ENCODE measurements around the gene ZNHIT6.

DNA sequence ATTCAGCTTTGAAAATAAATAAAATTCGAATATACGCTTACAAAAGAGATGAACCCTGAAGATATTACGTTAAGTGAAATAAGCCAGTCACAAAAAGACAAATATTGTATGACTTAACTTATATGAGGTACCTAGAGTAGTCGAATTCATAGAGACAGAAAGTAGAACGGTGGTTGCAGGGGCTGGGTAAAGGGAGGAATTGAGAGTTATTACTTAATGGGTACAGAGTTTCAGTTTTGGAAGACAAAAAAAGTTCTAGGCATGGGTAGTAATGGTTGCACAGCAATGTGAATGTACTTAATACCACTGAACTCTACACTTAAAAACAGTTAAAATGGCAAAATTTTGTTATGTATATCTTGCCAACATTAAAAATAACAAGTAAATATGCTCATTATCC is 48.6 kb upstream of the ZNHIT6 start:
- TF ChIP-seq ZNF561 (tag by site-specific recombination; IDR thresholded peaks at IDR 0.05; ENCODE audit: borderline replicate concordance) (no peak), YY1 (tag by site-specific recombination; IDR thresholded peaks at IDR 0.05) (no peak), ZNF747 (tag by site-specific recombination; IDR thresholded peaks at IDR 0.05) (no peak)
- TF ChIP-seq, protein P1, sequence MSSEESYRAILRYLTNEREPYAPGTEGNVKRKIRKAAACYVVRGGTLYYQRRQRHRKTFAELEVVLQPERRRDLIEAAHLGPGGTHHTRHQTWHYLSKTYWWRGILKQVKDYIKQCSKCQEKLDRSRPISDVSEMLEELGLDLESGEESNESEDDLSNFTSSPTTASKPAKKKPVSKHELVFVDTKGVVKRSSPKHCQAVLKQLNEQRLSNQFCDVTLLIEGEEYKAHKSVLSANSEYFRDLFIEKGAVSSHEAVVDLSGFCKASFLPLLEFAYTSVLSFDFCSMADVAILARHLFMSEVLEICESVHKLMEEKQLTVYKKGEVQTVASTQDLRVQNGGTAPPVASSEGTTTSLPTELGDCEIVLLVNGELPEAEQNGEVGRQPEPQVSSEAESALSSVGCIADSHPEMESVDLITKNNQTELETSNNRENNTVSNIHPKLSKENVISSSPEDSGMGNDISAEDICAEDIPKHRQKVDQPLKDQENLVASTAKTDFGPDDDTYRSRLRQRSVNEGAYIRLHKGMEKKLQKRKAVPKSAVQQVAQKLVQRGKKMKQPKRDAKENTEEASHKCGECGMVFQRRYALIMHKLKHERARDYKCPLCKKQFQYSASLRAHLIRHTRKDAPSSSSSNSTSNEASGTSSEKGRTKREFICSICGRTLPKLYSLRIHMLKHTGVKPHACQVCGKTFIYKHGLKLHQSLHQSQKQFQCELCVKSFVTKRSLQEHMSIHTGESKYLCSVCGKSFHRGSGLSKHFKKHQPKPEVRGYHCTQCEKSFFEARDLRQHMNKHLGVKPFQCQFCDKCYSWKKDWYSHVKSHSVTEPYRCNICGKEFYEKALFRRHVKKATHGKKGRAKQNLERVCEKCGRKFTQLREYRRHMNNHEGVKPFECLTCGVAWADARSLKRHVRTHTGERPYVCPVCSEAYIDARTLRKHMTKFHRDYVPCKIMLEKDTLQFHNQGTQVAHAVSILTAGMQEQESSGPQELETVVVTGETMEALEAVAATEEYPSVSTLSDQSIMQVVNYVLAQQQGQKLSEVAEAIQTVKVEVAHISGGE (tag by site-specific recombination; conservative IDR thresholded peaks at IDR 0.05; ENCODE audit: low read depth) = no peak
- TF ChIP-seq, protein P2, sequence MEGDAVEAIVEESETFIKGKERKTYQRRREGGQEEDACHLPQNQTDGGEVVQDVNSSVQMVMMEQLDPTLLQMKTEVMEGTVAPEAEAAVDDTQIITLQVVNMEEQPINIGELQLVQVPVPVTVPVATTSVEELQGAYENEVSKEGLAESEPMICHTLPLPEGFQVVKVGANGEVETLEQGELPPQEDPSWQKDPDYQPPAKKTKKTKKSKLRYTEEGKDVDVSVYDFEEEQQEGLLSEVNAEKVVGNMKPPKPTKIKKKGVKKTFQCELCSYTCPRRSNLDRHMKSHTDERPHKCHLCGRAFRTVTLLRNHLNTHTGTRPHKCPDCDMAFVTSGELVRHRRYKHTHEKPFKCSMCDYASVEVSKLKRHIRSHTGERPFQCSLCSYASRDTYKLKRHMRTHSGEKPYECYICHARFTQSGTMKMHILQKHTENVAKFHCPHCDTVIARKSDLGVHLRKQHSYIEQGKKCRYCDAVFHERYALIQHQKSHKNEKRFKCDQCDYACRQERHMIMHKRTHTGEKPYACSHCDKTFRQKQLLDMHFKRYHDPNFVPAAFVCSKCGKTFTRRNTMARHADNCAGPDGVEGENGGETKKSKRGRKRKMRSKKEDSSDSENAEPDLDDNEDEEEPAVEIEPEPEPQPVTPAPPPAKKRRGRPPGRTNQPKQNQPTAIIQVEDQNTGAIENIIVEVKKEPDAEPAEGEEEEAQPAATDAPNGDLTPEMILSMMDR (tag by site-specific recombination; IDR thresholded peaks at IDR 0.05) = no peak
- TF ChIP-seq, protein P3, sequence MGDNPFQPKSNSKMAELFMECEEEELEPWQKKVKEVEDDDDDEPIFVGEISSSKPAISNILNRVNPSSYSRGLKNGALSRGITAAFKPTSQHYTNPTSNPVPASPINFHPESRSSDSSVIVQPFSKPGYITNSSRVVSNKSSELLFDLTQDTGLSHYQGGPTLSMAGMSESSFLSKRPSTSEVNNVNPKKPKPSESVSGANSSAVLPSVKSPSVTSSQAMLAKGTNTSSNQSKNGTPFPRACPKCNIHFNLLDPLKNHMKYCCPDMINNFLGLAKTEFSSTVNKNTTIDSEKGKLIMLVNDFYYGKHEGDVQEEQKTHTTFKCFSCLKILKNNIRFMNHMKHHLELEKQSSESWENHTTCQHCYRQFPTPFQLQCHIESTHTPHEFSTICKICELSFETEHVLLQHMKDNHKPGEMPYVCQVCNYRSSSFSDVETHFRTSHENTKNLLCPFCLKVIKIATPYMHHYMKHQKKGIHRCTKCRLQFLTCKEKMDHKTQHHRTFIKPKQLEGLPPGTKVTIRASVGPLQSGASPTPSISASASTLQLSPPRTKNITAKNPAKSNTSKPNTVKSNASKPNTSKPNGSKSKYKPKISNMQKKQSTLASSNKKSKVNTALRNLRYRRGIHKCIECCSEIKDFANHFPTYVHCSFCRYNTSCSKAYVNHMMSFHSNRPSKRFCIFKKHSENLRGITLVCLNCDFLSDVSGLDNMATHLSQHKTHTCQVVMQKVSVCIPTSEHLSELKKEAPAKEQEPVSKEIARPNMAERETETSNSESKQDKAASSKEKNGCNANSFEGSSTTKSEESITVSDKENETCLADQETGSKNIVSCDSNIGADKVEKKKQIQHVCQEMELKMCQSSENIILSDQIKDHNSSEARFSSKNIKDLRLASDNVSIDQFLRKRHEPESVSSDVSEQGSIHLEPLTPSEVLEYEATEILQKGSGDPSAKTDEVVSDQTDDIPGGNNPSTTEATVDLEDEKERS (tag by site-specific recombination; IDR thresholded peaks at IDR 0.05) = no peak
- TF ChIP-seq, protein P4, sequence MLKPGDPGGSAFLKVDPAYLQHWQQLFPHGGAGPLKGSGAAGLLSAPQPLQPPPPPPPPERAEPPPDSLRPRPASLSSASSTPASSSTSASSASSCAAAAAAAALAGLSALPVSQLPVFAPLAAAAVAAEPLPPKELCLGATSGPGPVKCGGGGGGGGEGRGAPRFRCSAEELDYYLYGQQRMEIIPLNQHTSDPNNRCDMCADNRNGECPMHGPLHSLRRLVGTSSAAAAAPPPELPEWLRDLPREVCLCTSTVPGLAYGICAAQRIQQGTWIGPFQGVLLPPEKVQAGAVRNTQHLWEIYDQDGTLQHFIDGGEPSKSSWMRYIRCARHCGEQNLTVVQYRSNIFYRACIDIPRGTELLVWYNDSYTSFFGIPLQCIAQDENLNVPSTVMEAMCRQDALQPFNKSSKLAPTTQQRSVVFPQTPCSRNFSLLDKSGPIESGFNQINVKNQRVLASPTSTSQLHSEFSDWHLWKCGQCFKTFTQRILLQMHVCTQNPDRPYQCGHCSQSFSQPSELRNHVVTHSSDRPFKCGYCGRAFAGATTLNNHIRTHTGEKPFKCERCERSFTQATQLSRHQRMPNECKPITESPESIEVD (tag by site-specific recombination; IDR thresholded peaks at IDR 0.05) = no peak
